ENCODE data around the gene CCDC93. TPM values are rescaled to one million over a fixed set of nuclear protein-coding genes. Genes with fewer than 3 reads are reported as not detected.

The CCDC93 gene

GRCh38 chr2:117885308-117885707 is 128.6 kb downstream of the CCDC93 start:
- Histone ChIP-seq H3K36me3 (ENCODE audit: control insufficient read depth in 1 of 2, insufficient read depth in 2 of 2, low read depth in 1 of 2, low read length in 2 of 2) (no peaks in the 10 kb centered on the region), H3K4ac (ENCODE audit: low read depth in 1 of 2, low read length in 2 of 2) (no peak overlapping the region)

DNA sequence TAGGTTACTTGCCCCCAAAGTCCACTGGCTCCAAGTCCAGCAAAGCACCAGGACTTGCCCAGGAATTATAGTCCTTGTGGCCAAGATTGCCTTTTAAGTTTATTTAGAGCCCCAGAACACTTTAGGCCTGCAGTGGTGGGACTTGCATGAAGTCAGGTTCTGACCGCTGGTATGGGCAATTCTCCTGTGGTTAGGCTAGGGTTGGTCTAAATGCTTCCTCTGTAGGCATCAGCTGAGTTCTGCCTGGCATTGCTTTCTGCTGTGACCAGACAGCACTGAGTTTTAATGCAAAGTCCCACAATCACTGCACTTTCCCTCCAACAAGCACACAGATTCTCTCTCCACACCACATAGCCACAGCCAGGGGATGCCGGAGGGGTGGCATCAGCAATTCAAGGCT is 134.9 kb downstream of the CCDC93 start:
- H3K4me3 ChIP-seq (ENCODE audit: insufficient read depth in 1 of 2, low read depth in 1 of 2, low read length in 2 of 2), result no peak overlapping the region
- H2BK120ac ChIP-seq (ENCODE audit: low read depth, low read length), result no peak overlapping the region
- H3K27me3 ChIP-seq (ENCODE audit: control insufficient read depth in 1 of 2, insufficient read depth in 1 of 2, low read length in 2 of 2), result peaks cover 5 to 10% of the 10 kb centered on the region in 2 experiments
- no peaks in the 10 kb centered on the region for H3K36me3 ChIP-seq (ENCODE audit: control insufficient read depth in 1 of 2, insufficient read depth in 2 of 2, low read depth in 1 of 2, low read length in 2 of 2)
- WGBS, result 90% methylated on average over 2 of the region's 2 CpGs
- no peak overlapping the region for H2AK5ac ChIP-seq (ENCODE audit: low read length, severe bottlenecking)
- H3K27ac ChIP-seq (ENCODE audit: low read length, poor library complexity, severe bottlenecking), result no peak overlapping the region
- no peak overlapping the region for H3K14ac ChIP-seq (ENCODE audit: low read length in 2 of 2)
- H3K18ac ChIP-seq (ENCODE audit: low read depth in 1 of 2, low read length in 2 of 2), result no peak overlapping the region
- H3K9ac ChIP-seq (ENCODE audit: low read length), result no peak overlapping the region
- no peak overlapping the region for H2AFZ ChIP-seq (ENCODE audit: low read depth, low read length)
- no peak overlapping the region for H2BK12ac ChIP-seq (ENCODE audit: low read length in 2 of 2)
- H4K8ac ChIP-seq (ENCODE audit: low read length), result no peak overlapping the region
- H3K4me2 ChIP-seq (ENCODE audit: low read length, poor library complexity, severe bottlenecking), result no peak overlapping the region
- no peak overlapping the region for H2BK15ac ChIP-seq (ENCODE audit: low read depth, poor library complexity, severe bottlenecking)
- H3K4ac ChIP-seq (ENCODE audit: low read depth in 1 of 2, low read length in 2 of 2), result no peak overlapping the region
- H3K4me1 ChIP-seq (ENCODE audit: control insufficient read depth, insufficient read depth, low read depth, low read length), result no peaks in the 10 kb centered on the region
- no peaks in the 10 kb centered on the region for H3K79me1 ChIP-seq (replicated peaks; ENCODE audit: low read length, poor library complexity, severe bottlenecking)
- no peak for DNase-seq
- H3K9me3 ChIP-seq (ENCODE audit: control insufficient read depth, low read length), result no peaks in the 10 kb centered on the region
- H4K91ac ChIP-seq (ENCODE audit: low read length), result no peak overlapping the region
- H2BK5ac ChIP-seq (ENCODE audit: low read depth, low read length, poor library complexity, severe bottlenecking), result no peak overlapping the region
- no peak overlapping the region for H3K23ac ChIP-seq (ENCODE audit: low read length in 2 of 2)

More at GRCh38 chr2:117885308-117885707, 128.6 kb downstream of the CCDC93 start:
- Histone ChIP-seq H2BK5ac (ENCODE audit: low read depth, low read length, poor library complexity, severe bottlenecking) (no peak overlapping the region), H2AFZ (ENCODE audit: low read depth, low read length) (no peak overlapping the region), H2BK12ac (ENCODE audit: low read length in 2 of 2) (no peak overlapping the region), H3K27me3 (ENCODE audit: control insufficient read depth in 1 of 2, insufficient read depth in 1 of 2, low read length in 2 of 2) (peaks cover 5 to 9% of the 10 kb centered on the region in 2 experiments), H2BK15ac (ENCODE audit: low read depth, poor library complexity, severe bottlenecking) (no peak overlapping the region), H3K9me3 (ENCODE audit: control insufficient read depth, low read length) (no peaks in the 10 kb centered on the region), H3K14ac (ENCODE audit: low read length in 2 of 2) (no peak overlapping the region), H3K9ac (ENCODE audit: low read length) (no peak overlapping the region), H4K91ac (ENCODE audit: low read length) (no peak overlapping the region), H3K18ac (ENCODE audit: low read depth in 1 of 2, low read length in 2 of 2) (no peak overlapping the region), H3K4me3 (ENCODE audit: insufficient read depth in 1 of 2, low read depth in 1 of 2, low read length in 2 of 2) (no peak overlapping the region), H3K4me1 (ENCODE audit: control insufficient read depth, insufficient read depth, low read depth, low read length) (no peaks in the 10 kb centered on the region), H3K79me1 (replicated peaks; ENCODE audit: low read length, poor library complexity, severe bottlenecking) (no peaks in the 10 kb centered on the region), H3K27ac (ENCODE audit: low read length, poor library complexity, severe bottlenecking) (no peak overlapping the region), H3K23ac (ENCODE audit: low read length in 2 of 2) (no peak overlapping the region), H4K8ac (ENCODE audit: low read length) (no peak overlapping the region), H2BK120ac (ENCODE audit: low read depth, low read length) (no peak overlapping the region), H2AK5ac (ENCODE audit: low read length, severe bottlenecking) (no peak overlapping the region), H3K4me2 (ENCODE audit: low read length, poor library complexity, severe bottlenecking) (no peak overlapping the region)
- WGBS, result 75% methylated on average over 2 of the region's 2 CpGs
- no peak for DNase-seq

DNA sequence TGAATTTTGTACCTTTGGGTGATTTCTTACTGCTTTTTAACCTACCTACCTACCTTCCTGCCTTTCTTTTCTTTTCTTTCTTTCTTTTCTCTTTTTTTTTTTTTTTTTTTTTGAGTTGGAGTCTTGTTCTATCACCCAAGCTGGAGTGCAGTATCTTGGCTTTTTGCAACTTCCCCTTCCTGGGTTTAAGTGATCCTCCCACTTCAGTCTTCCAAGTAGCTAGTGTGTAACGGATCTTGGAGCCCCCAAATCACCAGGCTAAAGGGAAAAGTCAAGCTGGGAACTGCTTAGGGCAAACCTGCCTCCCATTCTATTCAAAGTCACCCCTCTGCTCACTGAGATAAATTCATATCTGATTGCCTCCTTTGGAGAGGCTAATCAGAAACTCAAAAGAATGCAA is 138.1 kb downstream of the CCDC93 start:
- H2AFZ ChIP-seq (ENCODE audit: low read depth, low read length), result no peak overlapping the region
- peaks cover 5 to 10% of the 10 kb centered on the region in 2 experiments for H3K27me3 ChIP-seq (ENCODE audit: control insufficient read depth in 1 of 2, insufficient read depth in 1 of 2, low read length in 2 of 2)
- no peaks in the 10 kb centered on the region for H3K4me1 ChIP-seq (ENCODE audit: control insufficient read depth, insufficient read depth, low read depth, low read length)
- no peak overlapping the region for H3K14ac ChIP-seq (ENCODE audit: low read length in 2 of 2)
- WGBS, result 25% methylated on average over 1 of the region's 1 CpG
- no peaks in the 10 kb centered on the region for H3K79me1 ChIP-seq (replicated peaks; ENCODE audit: low read length, poor library complexity, severe bottlenecking)
- no peak overlapping the region for H2BK5ac ChIP-seq (ENCODE audit: low read depth, low read length, poor library complexity, severe bottlenecking)
- H4K8ac ChIP-seq (ENCODE audit: low read length), result no peak overlapping the region
- no peaks in the 10 kb centered on the region for H3K36me3 ChIP-seq (ENCODE audit: control insufficient read depth in 1 of 2, insufficient read depth in 2 of 2, low read depth in 1 of 2, low read length in 2 of 2)
- no peak overlapping the region for H2AK5ac ChIP-seq (ENCODE audit: low read length, severe bottlenecking)
- H4K91ac ChIP-seq (ENCODE audit: low read length), result no peak overlapping the region
- no peaks in the 10 kb centered on the region for H3K9me3 ChIP-seq (ENCODE audit: control insufficient read depth, low read length)
- H3K9ac ChIP-seq (ENCODE audit: low read length), result no peak overlapping the region
- no peak overlapping the region for H3K4ac ChIP-seq (ENCODE audit: low read depth in 1 of 2, low read length in 2 of 2)
- no peak overlapping the region for H3K4me3 ChIP-seq (ENCODE audit: insufficient read depth in 1 of 2, low read depth in 1 of 2, low read length in 2 of 2)
- DNase-seq, result no peak
- H3K27ac ChIP-seq (ENCODE audit: low read length, poor library complexity, severe bottlenecking), result no peak overlapping the region
- no peak overlapping the region for H3K23ac ChIP-seq (ENCODE audit: low read length in 2 of 2)
- H2BK120ac ChIP-seq (ENCODE audit: low read depth, low read length), result no peak overlapping the region
- H2BK12ac ChIP-seq (ENCODE audit: low read length in 2 of 2), result no peak overlapping the region
- H2BK15ac ChIP-seq (ENCODE audit: low read depth, poor library complexity, severe bottlenecking), result no peak overlapping the region
- H3K18ac ChIP-seq (ENCODE audit: low read depth in 1 of 2, low read length in 2 of 2), result no peak overlapping the region
- H3K4me2 ChIP-seq (ENCODE audit: low read length, poor library complexity, severe bottlenecking), result no peak overlapping the region

Small RNA genes within 50 kb of the gene (small RNA-seq; reads per million reads assigned to genes)
- not detected for gene RN7SL111P (ENCODE audit: low read depth)

All from mesenchymal stem cell (in vitro differentiated cells and primary cell).